ENCODE data around the gene SLN. TPM values are rescaled to one million over a fixed set of nuclear protein-coding genes. Genes with fewer than 3 reads are reported as not detected.

SLN gene
- total and polyA plus RNA-seq, 2 experiments from 2014 or later = 13.7 to 15.8 TPM

- Histone ChIP-seq H4K20me1 (ENCODE audit: insufficient read depth, poor library complexity, severe bottlenecking) (no peaks in the 10 kb centered on the region), H3K4me1 (ENCODE audit: insufficient read depth) (no peaks in the 10 kb centered on the region), H2AFZ (no peak overlapping the region), H3K4me2 (no peak overlapping the region), H3K9me3 (ENCODE audit: low read depth) (no peaks in the 10 kb centered on the region), H3K4me3 (no peak overlapping the region), H3K27me3 (no peaks in the 10 kb centered on the region), H3K79me2 (no peaks in the 10 kb centered on the region), H3K27ac (no peak overlapping the region), H3K9me2 (replicated peaks; ENCODE audit: insufficient read depth) (no peaks in the 10 kb centered on the region), H3K36me3 (replicated peaks; ENCODE audit: insufficient read depth, low read depth) (no peaks in the 10 kb centered on the region)
- DNase-seq (ENCODE audit: low spot score) = no peak
- 91% methylated on average over 6 of the region's 6 CpGs for WGBS (ENCODE audit: low lambda C conversion rate, missing lambda C conversion rate)
- TF ChIP-seq CTCF (IDR thresholded peaks at IDR 0.05; ENCODE audit: poor library complexity) (no peak), EZH2phosphoT487 (IDR thresholded peaks at IDR 0.05; ENCODE audit: low read depth, severe bottlenecking, unreplicated experiment) (no peak), EZH2 (IDR thresholded peaks at IDR 0.05; ENCODE audit: borderline replicate concordance) (no peak)
These were observed 33.3 kb downstream of the SLN start for GRCh38 chr11:107678632-107678971.

- H3K79me2 ChIP-seq = no peaks in the 10 kb centered on the region
- no peak overlapping the region for H3K27ac ChIP-seq
- no peak overlapping the region for H3K4me2 ChIP-seq
- H3K9me3 ChIP-seq (ENCODE audit: low read depth) = no peaks in the 10 kb centered on the region
- no peaks in the 10 kb centered on the region for H3K27me3 ChIP-seq
- H3K4me3 ChIP-seq = no peak overlapping the region
- no peaks in the 10 kb centered on the region for H3K36me3 ChIP-seq (replicated peaks; ENCODE audit: insufficient read depth, low read depth)
- no peaks in the 10 kb centered on the region for H3K4me1 ChIP-seq (ENCODE audit: insufficient read depth)
- no peak overlapping the region for H2AFZ ChIP-seq
- DNase-seq (ENCODE audit: low spot score) = no peak
- TF ChIP-seq EZH2 (IDR thresholded peaks at IDR 0.05; ENCODE audit: borderline replicate concordance) (no peak), EZH2phosphoT487 (IDR thresholded peaks at IDR 0.05; ENCODE audit: low read depth, severe bottlenecking, unreplicated experiment) (no peak), CTCF (IDR thresholded peaks at IDR 0.05; ENCODE audit: poor library complexity) (no peak)
- no peaks in the 10 kb centered on the region for H3K9me2 ChIP-seq (replicated peaks; ENCODE audit: insufficient read depth)
- H4K20me1 ChIP-seq (ENCODE audit: insufficient read depth, poor library complexity, severe bottlenecking) = no peaks in the 10 kb centered on the region
- 75% methylated on average over 7 of the region's 7 CpGs for WGBS (ENCODE audit: low lambda C conversion rate, missing lambda C conversion rate)
These were observed 33.8 kb downstream of the SLN start for GRCh38 chr11:107677924-107678631.

GRCh38 chr11:107676336-107677057, 35.4 kb downstream of the SLN start:
- Histone ChIP-seq H2AFZ (no peak overlapping the region), H3K27ac (no peak overlapping the region), H3K4me3 (no peak overlapping the region), H4K20me1 (ENCODE audit: insufficient read depth, poor library complexity, severe bottlenecking) (no peaks in the 10 kb centered on the region), H3K9me2 (replicated peaks; ENCODE audit: insufficient read depth) (no peaks in the 10 kb centered on the region), H3K4me2 (no peak overlapping the region), H3K27me3 (no peaks in the 10 kb centered on the region), H3K9me3 (ENCODE audit: low read depth) (no peaks in the 10 kb centered on the region), H3K36me3 (replicated peaks; ENCODE audit: insufficient read depth, low read depth) (no peaks in the 10 kb centered on the region), H3K79me2 (no peaks in the 10 kb centered on the region), H3K4me1 (ENCODE audit: insufficient read depth) (no peaks in the 10 kb centered on the region)
- TF ChIP-seq CTCF (IDR thresholded peaks at IDR 0.05; ENCODE audit: poor library complexity) (no peak), EZH2phosphoT487 (IDR thresholded peaks at IDR 0.05; ENCODE audit: low read depth, severe bottlenecking, unreplicated experiment) (no peak), EZH2 (IDR thresholded peaks at IDR 0.05; ENCODE audit: borderline replicate concordance) (no peak)
- DNase-seq (ENCODE audit: low spot score) = no peak
- WGBS (ENCODE audit: low lambda C conversion rate, missing lambda C conversion rate) = 78% methylated on average over 8 of the region's 8 CpGs

All from hepatocyte (in vitro differentiated cells).